Measurements from ENCODE around the gene CHRM3. TPM values are rescaled to one million over a fixed set of nuclear protein-coding genes. Genes with fewer than 3 reads are reported as not detected.

The CHRM3 gene
- total and polyA plus RNA-seq, 2 experiments from 2014 or later: 4.8 to 13.8 TPM

DNA sequence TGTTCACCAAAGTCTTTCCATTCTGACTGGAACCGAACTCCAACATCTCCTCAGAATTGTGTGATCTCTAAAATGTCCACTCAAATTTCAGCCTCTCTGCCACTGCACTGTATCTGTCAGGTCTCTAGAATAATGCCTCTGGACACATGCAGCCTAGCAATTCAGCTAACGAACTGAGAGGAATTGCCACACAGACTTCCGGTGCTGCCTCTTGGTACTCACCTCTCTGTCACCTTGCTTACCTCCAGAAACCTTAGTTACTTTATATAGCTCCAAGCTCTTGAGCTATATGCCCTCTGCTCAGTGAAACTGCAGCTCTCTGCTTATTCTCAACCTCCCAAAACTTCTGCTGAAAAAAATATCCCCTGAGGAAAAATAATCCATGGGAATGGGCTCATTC, 2.7 kb upstream of the CHRM3 start (continued):
- TF ChIP-seq ZNF462 (CRISPR knock-in tag; IDR thresholded peaks at IDR 0.05): no peak
- TF ChIP-seq ZNF331 (CRISPR knock-in tag; IDR thresholded peaks at IDR 0.05; ENCODE audit: low read depth): no peak

DNA sequence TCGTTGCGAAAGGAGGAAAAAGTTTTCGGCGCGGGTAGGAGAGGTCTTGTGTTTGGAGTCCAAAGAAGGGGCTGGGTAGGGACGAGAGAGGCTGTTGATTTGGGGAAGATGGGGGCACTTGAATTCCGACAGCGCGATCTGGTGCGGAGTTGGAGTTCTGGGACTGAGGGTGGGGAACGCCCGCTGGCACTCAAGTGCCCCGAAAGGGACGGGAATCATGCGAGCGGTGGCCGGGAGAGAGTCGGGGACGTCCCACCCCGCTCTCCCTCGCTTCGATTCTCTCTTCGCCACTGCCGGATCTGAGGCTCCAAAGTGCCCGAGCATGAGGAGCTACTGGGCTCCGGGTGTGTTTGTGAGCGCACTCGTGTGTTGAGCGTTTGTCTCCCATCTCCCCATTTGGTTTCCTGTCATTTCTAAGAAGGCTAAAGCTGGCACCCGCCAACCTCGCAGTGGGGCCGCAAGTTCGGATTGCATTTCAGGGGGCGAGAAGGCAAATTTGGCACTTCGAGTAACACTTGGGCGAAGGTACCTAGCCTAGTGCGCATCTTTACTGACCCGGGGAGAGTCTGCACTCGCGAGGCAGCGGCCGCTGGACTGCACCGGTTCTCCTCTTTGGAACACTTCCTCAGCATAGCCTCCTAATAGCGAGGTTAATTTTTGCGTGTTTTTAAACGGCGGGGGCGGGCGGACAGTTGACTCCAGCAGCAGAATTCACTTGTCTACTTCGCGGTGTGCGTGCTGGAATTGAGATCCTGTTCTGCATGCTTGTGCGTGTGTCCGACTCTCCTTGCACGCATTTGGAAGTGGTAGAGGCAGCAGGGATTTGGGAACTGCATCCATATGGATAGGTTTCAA, 1.2 kb downstream of the CHRM3 start:
- H3K27me3 Mint-ChIP-seq (ENCODE audit: insufficient read depth, low read depth, poor library complexity): peaks cover 37% of the 10 kb centered on the region
- Histone ChIP-seq H3K9me2 (ENCODE audit: insufficient read depth) (no peaks in the 10 kb centered on the region), H4K20me1 (replicated peaks; ENCODE audit: insufficient read depth) (peaks cover 7% of the 10 kb centered on the region), H3F3A (replicated peaks; ENCODE audit: low read depth) (no peaks in the 10 kb centered on the region), H3K4me3 (peak overlapping the region; percentile 72), H3K79me2 (replicated peaks; ENCODE audit: insufficient read depth) (no peaks in the 10 kb centered on the region), H2AFZ (peak overlapping the region; percentile 98), H3K4me2 (peak overlapping the region; percentile 90), H3K36me3 (ENCODE audit: insufficient read depth) (no peaks in the 10 kb centered on the region), H3K4me1 (ENCODE audit: insufficient read depth) (peaks cover 11% of the 10 kb centered on the region), H3K27ac (ENCODE audit: low read depth) (no peak overlapping the region), H3K27me3 (ENCODE audit: insufficient read depth) (peaks cover 52% of the 10 kb centered on the region)
- H3K4me3 Mint-ChIP-seq: peak overlapping the region; percentile 95
- H3K9me3 Mint-ChIP-seq: no peaks in the 10 kb centered on the region
- no peaks in the 10 kb centered on the region for H3K36me3 Mint-ChIP-seq (ENCODE audit: low read depth)
- no peak overlapping the region for H3K27ac Mint-ChIP-seq
- DNase-seq (ENCODE audit: low spot score) (peak; percentile 70), ATAC-seq (peak; percentile 66)
- TF ChIP-seq, protein P1, sequence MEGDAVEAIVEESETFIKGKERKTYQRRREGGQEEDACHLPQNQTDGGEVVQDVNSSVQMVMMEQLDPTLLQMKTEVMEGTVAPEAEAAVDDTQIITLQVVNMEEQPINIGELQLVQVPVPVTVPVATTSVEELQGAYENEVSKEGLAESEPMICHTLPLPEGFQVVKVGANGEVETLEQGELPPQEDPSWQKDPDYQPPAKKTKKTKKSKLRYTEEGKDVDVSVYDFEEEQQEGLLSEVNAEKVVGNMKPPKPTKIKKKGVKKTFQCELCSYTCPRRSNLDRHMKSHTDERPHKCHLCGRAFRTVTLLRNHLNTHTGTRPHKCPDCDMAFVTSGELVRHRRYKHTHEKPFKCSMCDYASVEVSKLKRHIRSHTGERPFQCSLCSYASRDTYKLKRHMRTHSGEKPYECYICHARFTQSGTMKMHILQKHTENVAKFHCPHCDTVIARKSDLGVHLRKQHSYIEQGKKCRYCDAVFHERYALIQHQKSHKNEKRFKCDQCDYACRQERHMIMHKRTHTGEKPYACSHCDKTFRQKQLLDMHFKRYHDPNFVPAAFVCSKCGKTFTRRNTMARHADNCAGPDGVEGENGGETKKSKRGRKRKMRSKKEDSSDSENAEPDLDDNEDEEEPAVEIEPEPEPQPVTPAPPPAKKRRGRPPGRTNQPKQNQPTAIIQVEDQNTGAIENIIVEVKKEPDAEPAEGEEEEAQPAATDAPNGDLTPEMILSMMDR (conservative IDR thresholded peaks at IDR 0.05; ENCODE audit: low read depth in 2 of 2): no peak
- peak; percentile 70 for TF ChIP-seq EZH2 (IDR thresholded peaks at IDR 0.05; ENCODE audit: low read depth, unreplicated experiment)
- H3K4me1 Mint-ChIP-seq: peaks cover 14% of the 10 kb centered on the region; the same call in 2 of the 3 replicates

Data from GM23338 (cell line).